ENCODE measurements around the gene TRIM54. TPM values are rescaled to one million over a fixed set of nuclear protein-coding genes. Genes with fewer than 3 reads are reported as not detected.

Gene TRIM54
- total RNA-seq, 1 experiment from 2014 or later, result 5.5 TPM

Other genes with a start within 250 kb of the TRIM54 start
- 46.5 and 46.6 TPM in 2 replicates for gene TMEM214, start 249.5 kb upstream of the TRIM54 start, total RNA-seq (2014; rRNA removed; shearing (Covaris generic))
- 45.4 and 46.7 TPM in 2 replicates for gene AGBL5, start 230.8 kb upstream of the TRIM54 start, total RNA-seq (2014; rRNA removed; shearing (Covaris generic))
- gene OST4, start 210.8 kb upstream of the TRIM54 start, total RNA-seq (2014; rRNA removed; shearing (Covaris generic)), result 197 and 228 TPM in 2 replicates
- gene EMILIN1, start 203.8 kb upstream of the TRIM54 start, total RNA-seq (2014; rRNA removed; shearing (Covaris generic)), result 5.1 and 5.8 TPM in 2 replicates
- gene KHK, start 195.7 kb upstream of the TRIM54 start, total RNA-seq (2014; rRNA removed; shearing (Covaris generic)), result 3.3 and 5.3 TPM in 2 replicates
- 1.0 and 1.6 TPM in 2 replicates for gene CGREF1, start 163.3 kb upstream of the TRIM54 start, total RNA-seq (2014; rRNA removed; shearing (Covaris generic))
- gene ABHD1, start 158.6 kb upstream of the TRIM54 start, total RNA-seq (2014; rRNA removed; shearing (Covaris generic)), result 0.55 TPM in 1 of 2 replicates, not detected in the other
- gene PREB, start 147.8 kb upstream of the TRIM54 start, total RNA-seq (2014; rRNA removed; shearing (Covaris generic)), result 84.5 and 87.3 TPM in 2 replicates
- gene PRR30, start 143.0 kb upstream of the TRIM54 start, total RNA-seq (2014; rRNA removed; shearing (Covaris generic)), result not detected in 2 replicates
- gene TCF23, start 133.4 kb upstream of the TRIM54 start, total RNA-seq (2014; rRNA removed; shearing (Covaris generic)), result not detected in 2 replicates
- gene ATRAID, start 70.4 kb upstream of the TRIM54 start, total RNA-seq (2014; rRNA removed; shearing (Covaris generic)), result 182 and 203 TPM in 2 replicates
- 76.2 and 120 TPM in 2 replicates for gene SLC5A6, start 70.2 kb upstream of the TRIM54 start, total RNA-seq (2014; rRNA removed; shearing (Covaris generic))
- 73.7 and 84.2 TPM in 2 replicates for gene CAD, start 65.1 kb upstream of the TRIM54 start, total RNA-seq (2014; rRNA removed; shearing (Covaris generic))
- gene SLC30A3, start 19.4 kb upstream of the TRIM54 start, total RNA-seq (2014; rRNA removed; shearing (Covaris generic)), result 0.89 and 1.4 TPM in 2 replicates
- not detected in 2 replicates for gene DNAJC5G, start 7.0 kb upstream of the TRIM54 start, total RNA-seq (2014; rRNA removed; shearing (Covaris generic))
- 0.66 TPM in 1 of 2 replicates, not detected in the other for gene UCN, start 26.0 kb downstream of the TRIM54 start, total RNA-seq (2014; rRNA removed; shearing (Covaris generic))
- gene MPV17, start 40.7 kb downstream of the TRIM54 start, total RNA-seq (2014; rRNA removed; shearing (Covaris generic)), result 53.8 and 60.8 TPM in 2 replicates
- gene GTF3C2, start 74.3 kb downstream of the TRIM54 start, total RNA-seq (2014; rRNA removed; shearing (Covaris generic)), result 147 and 152 TPM in 2 replicates
- gene EIF2B4, start 87.9 kb downstream of the TRIM54 start, total RNA-seq (2014; rRNA removed; shearing (Covaris generic)), result 31.6 and 33.1 TPM in 2 replicates
- gene SNX17, start 88.2 kb downstream of the TRIM54 start, total RNA-seq (2014; rRNA removed; shearing (Covaris generic)), result 110 and 129 TPM in 2 replicates
- 11.8 and 19.2 TPM in 2 replicates for gene ZNF513, start 98.3 kb downstream of the TRIM54 start, total RNA-seq (2014; rRNA removed; shearing (Covaris generic))
- gene PPM1G, start 127.2 kb downstream of the TRIM54 start, total RNA-seq (2014; rRNA removed; shearing (Covaris generic)), result 151 and 164 TPM in 2 replicates
- 150 and 162 TPM in 2 replicates for gene NRBP1, start 146.2 kb downstream of the TRIM54 start, total RNA-seq (2014; rRNA removed; shearing (Covaris generic))
- gene KRTCAP3, start 160.0 kb downstream of the TRIM54 start, total RNA-seq (2014; rRNA removed; shearing (Covaris generic)), result 9.0 and 13.4 TPM in 2 replicates
- gene IFT172, start 207.3 kb downstream of the TRIM54 start, total RNA-seq (2014; rRNA removed; shearing (Covaris generic)), result 9.8 and 14.2 TPM in 2 replicates
- 7.4 and 9.7 TPM in 2 replicates for gene FNDC4, start 212.8 kb downstream of the TRIM54 start, total RNA-seq (2014; rRNA removed; shearing (Covaris generic))
- 0.07 TPM in 1 of 2 replicates, not detected in the other for gene GCKR, start 214.4 kb downstream of the TRIM54 start, total RNA-seq (2014; rRNA removed; shearing (Covaris generic))